Endothelial cell (in vitro differentiated cells): ENCODE measurements around the gene SBF1. TPM values are rescaled to one million over a fixed set of nuclear protein-coding genes. Genes with fewer than 3 reads are reported as not detected.

Source experiments
- DNase-seq: peaks from one replicate; pipeline ENCODE4 v3.0.0; 2021; ENCODE audit warnings: low spot score
- H3K27ac Mint-ChIP-seq: one replicate; pipeline ENCODE4 v1.8.0; 2021; ENCODE audit warnings: mixed read lengths, inconsistent platforms; ENCODE audit not compliant: unreplicated experiment
- H3K27me3 Mint-ChIP-seq: one replicate; pipeline ENCODE4 v1.8.0; 2021; ENCODE audit warnings: mild to moderate bottlenecking, moderate library complexity, mixed read lengths, inconsistent platforms; ENCODE audit not compliant: unreplicated experiment
- H3K36me3 Mint-ChIP-seq: one replicate; pipeline ENCODE4 v1.8.0; 2021; ENCODE audit warnings: mild to moderate bottlenecking, low read depth, mixed read lengths, inconsistent platforms; ENCODE audit not compliant: unreplicated experiment
- H3K4me1 Mint-ChIP-seq: one replicate; pipeline ENCODE4 v1.8.0; 2021; ENCODE audit warnings: mild to moderate bottlenecking, mixed read lengths, inconsistent platforms; ENCODE audit not compliant: unreplicated experiment
- H3K4me3 Mint-ChIP-seq: one replicate; pipeline ENCODE4 v1.8.0; 2021; ENCODE audit warnings: mild to moderate bottlenecking, mixed read lengths, inconsistent platforms; ENCODE audit not compliant: unreplicated experiment
- H3K9me3 Mint-ChIP-seq: one replicate; pipeline ENCODE4 v1.8.0; 2021; ENCODE audit warnings: mixed read lengths, inconsistent platforms; ENCODE audit not compliant: unreplicated experiment
- CTCF ChIP-seq: fragments of 200-600 bp; sonication (generic); IDR thresholded peaks from one replicate; pipeline ENCODE4 v1.5.0; 2021; ENCODE audit warnings: antibody characterized with exemption; ENCODE audit not compliant: unreplicated experiment
- total RNA-seq: library from RNA; stranded (reverse); fragmentation: NEBNext Ultra II Directional; extraction: Animal tissue kit (Norgen Biotek cat#: 25700); gene quantifications from one replicate; pipeline ENCODE4 v1.2.1, GENCODE V29; 2021; ENCODE audit not compliant: unreplicated experiment

The SBF1 gene
- total RNA-seq, 1 donor from 2014 or later, result 76.7 TPM

- Mint-ChIP-seq H3K27ac (no peak overlapping the region), H3K9me3 (no peaks in the 10 kb centered on the region), H3K4me3 (no peak overlapping the region), H3K4me1 (peaks cover 6% of the 10 kb centered on the region), H3K27me3 (peaks cover 4% of the 10 kb centered on the region), H3K36me3 (peaks cover 15% of the 10 kb centered on the region)
- TF ChIP-seq CTCF, result no peak
- DNase-seq, result no peak
Observed at GRCh38 chr22:50516068-50516467, 41.2 kb upstream of the SBF1 start.

GRCh38 chr22:50513175-50513574, 38.3 kb upstream of the SBF1 start:
- Mint-ChIP-seq H3K36me3 (peaks cover 4% of the 10 kb centered on the region), H3K4me1 (peaks cover 19% of the 10 kb centered on the region), H3K27ac (no peak overlapping the region), H3K27me3 (peaks cover 11% of the 10 kb centered on the region), H3K4me3 (no peak overlapping the region), H3K9me3 (no peaks in the 10 kb centered on the region)
- DNase-seq, result no peak
- no peak for TF ChIP-seq CTCF

- Mint-ChIP-seq H3K36me3 (no peaks in the 10 kb centered on the region), H3K9me3 (no peaks in the 10 kb centered on the region), H3K27ac (peak overlapping the region; percentile 84), H3K4me3 (peak overlapping the region; percentile 94), H3K4me1 (peaks cover 20% of the 10 kb centered on the region), H3K27me3 (peaks cover 10% of the 10 kb centered on the region)
- TF ChIP-seq CTCF, result no peak
- DNase-seq, result no peak
Observed at GRCh38 chr22:50508897-50509296, 34.1 kb upstream of the SBF1 start.

- peak; percentile 96 for DNase-seq
- no peak for TF ChIP-seq CTCF
- Mint-ChIP-seq H3K36me3 (no peaks in the 10 kb centered on the region), H3K27me3 (peaks cover 7% of the 10 kb centered on the region), H3K9me3 (no peaks in the 10 kb centered on the region), H3K4me3 (peak within 1 kb of the TSS; percentile 95), H3K27ac (peak within 1 kb of the TSS; percentile 84), H3K4me1 (peaks cover 20% of the 10 kb centered on the region)
Observed at GRCh38 chr22:50507991-50508884, 33.4 kb upstream of the SBF1 start, which contains the start of gene NCAPH2. TSS of gene NCAPH2 (plus strand) at chr22:50508224. CDS start at chr22:50508338, 114 bp downstream.

- peak within 1 kb of the TSS; percentile 84 for H3K27ac Mint-ChIP-seq
- peaks cover 7% of the 10 kb centered on the region for H3K27me3 Mint-ChIP-seq
- peaks cover 20% of the 10 kb centered on the region for H3K4me1 Mint-ChIP-seq
- H3K9me3 Mint-ChIP-seq, result no peaks in the 10 kb centered on the region
- peak; percentile 96 for DNase-seq
- H3K36me3 Mint-ChIP-seq, result no peaks in the 10 kb centered on the region
- TF ChIP-seq CTCF, result no peak
- H3K4me3 Mint-ChIP-seq, result peak within 1 kb of the TSS; percentile 95
Observed at GRCh38 chr22:50507421-50507990, 32.7 kb upstream of the SBF1 start, which contains the start of gene LMF2. TSS of gene LMF2 (minus strand) at chr22:50507702. CDS start at chr22:50507675, 27 bp downstream.
